GM21619 (cell line): Measurements from ENCODE around the gene SUN2.

ENCODE experiments used
- ATAC-seq: cut with Tn5 transposase; IDR thresholded peaks from one replicate; pipeline ENCODE4 v1.9.1; 2021; ENCODE audit not compliant: unreplicated experiment

Gene SUN2

DNA sequence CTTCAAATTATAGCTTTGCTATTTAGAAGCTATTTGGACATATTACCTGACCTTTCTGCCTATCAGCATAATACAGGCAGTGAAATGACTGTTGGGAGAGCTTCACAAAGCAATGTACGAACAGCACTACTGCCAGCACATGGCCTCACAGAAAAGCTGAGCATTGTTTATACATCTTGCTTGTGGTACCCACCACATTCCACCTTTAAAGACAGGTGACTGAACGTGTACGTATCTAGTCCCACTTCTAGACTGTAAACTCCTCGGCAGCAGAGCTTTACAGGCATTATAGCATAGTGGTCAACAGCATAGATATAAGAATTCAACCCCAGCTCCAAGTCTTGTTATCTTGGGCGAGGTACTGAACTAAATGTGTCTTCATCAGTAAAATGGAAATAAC lies 56.7 kb downstream of the SUN2 start:
- no peak for ATAC-seq

DNA sequence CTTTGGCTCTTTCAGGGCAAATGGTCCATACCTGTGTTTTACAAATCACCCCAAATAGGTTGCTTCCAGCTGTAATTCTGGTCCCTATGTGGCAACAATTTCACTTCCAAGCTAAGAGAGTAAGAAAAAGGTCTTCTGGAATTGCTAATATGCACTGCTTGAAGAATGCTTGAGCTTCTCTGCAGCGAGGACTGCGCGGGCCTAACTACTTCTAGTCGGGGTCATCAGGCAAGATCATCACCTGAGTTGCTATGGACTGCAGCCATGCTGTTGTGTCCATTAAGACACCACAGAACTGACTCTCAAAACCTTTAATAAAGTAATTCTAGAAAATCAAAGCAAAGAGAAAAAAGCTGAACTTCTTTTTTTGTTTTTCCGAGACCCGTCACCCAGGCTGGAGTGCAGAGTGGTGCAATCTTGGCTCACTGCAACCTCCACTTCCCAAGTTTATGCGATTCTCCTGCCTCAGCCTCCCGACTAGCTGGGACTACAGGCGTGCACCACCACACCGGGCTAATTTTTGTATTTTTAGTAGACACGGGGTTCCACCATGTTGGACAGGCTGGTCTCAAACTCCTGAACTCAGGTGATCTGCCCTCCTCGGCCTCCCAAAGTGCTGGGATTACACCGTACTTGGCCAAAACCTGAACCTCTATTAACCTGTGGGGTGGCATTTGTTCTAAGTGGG lies 57.2 kb downstream of the SUN2 start:
- ATAC-seq = no peak

DNA sequence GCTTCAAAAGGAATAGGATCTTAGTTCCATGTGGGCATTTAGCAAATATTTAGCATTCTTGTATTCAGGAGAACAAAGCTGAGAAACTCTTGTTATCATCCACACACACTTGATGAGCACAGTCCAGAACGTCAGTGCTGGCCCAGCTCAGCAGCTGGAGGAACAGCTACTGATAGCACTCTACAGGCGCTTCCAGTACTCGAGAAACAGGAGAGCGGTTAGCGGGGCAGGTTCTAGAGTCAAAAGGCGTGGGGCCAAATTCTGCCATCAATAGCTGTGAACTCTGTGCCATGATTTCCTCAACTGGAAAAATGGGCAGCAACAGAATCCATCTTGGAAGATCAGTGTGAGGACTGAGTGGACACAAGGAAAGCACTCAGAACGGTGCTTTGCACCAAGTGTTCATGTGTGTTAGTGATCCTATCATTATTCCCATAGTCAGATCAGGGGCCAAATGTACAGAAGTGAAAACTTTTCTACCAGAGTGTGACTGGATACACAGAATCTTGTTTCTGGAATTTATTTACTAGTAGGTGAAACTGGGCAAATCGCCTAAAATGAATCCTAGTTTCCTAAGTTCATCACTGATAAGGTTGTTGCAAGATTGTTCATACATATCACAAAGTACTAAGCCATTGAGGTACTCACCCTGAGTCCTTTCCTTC lies 58.2 kb downstream of the SUN2 start:
- ATAC-seq = no peak

DNA sequence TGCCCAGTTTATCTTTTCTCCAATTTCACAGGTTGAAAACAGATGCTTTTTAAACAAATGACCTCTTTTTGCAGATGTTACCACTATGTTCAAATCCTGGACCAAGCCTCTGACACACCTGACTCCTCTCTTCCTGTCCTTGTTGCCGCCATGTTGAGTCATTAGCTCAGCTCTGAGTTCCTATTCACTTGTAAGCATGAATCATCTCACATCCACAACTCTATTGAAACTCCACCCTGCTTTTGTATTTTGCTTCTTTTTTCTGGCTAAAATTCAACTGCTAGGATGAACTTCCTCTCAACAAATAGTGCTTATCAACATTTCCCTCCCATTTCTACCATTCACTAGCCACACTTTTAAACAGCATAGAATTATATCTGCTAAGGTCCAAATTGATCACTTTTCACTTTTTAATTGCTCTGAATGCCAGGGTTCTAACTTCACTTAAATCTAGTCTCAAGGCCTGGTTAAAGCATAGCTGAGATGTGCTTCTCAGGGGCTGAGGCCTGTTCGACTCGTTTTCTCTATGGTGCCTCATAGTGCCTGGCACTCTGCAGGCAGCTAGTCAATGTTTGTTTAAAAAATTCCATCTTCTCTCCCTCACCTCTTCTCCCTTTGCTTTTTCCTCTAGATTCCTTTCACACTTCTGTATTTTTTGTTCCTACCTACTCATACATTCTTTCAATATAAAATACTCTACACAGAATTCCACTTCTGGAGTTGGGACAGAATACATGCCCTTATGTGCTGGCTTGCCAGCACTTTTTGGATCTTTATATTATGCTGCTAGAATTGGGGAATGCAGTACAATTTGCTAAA lies 59.0 kb downstream of the SUN2 start:
- ATAC-seq = no peak

DNA sequence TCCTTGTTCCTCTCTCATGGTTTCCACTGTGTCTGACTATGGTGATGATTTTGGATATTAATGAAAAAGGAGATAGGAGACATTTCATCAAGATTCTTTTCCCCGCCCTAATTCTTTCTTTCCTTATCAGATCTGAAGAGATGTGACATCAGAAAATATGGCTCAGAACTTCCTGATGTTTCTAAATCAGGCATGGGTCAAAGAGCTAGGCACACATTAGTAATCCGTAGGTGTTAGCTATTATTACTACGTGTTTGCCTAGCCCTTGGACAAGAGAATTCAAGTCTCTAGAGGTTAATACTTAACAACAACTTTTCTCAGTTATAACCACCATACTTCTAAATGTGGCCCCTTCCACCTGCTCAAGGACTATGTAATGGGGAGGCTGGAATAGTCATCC lies 60.9 kb downstream of the SUN2 start:
- ATAC-seq = no peak

DNA sequence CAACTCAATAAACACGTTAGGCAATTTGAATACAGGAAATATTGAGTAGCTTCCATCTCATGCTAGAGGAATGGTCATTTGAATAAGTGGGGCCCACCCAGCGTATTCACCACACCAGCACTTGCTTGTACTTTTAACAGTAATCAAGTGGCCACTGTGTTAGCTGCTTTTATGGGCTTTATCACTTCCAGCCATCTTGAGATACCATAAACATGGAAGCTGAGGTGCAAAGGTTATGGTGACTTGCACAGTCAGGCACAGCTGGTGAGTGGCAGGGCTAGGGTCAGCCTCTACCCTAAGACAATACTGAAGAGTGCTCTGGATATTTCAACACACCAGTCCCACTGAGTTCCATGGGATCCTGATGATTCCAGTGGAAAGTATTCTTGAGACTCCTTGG lies 61.7 kb downstream of the SUN2 start:
- ATAC-seq = no peak

DNA sequence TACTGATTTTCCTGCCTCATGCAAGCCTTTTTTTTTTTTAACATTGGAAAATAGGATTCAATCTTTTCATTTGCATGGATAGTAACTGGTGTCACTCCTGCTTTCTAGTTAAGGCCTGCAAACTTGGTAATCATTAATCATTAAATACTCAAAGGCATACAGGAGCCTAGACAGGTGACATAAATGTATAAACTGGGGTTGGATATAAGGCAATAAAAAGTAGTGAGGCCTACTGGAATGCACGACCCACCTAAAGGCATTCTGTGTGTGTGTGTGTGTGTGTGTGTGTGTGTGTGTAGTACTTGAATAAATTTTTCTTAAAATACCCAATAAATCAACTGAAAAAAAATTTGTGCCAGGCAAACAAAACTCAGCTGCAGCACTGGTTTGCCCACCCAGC lies 66.1 kb downstream of the SUN2 start:
- ATAC-seq = no peak

DNA sequence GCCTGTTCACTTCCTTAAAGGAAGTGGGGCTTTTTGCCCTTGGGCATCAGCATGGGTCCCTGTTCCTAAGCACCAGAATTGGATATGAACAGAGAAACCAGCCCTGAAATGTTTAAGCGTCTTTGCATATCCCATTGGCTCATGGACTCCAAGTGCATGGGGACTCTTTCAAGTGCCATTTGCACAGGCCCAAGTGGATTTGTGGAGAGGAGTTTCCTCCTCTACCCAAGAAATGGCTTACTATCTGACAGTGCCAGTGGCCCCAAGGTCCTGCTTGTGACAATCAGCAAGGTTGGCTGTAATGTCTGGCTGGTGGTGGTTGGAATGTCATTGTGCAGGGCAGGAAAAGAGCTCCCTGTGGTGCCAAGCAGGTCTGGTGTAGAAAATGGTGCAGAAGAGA lies 70.0 kb downstream of the SUN2 start:
- no peak for ATAC-seq

DNA sequence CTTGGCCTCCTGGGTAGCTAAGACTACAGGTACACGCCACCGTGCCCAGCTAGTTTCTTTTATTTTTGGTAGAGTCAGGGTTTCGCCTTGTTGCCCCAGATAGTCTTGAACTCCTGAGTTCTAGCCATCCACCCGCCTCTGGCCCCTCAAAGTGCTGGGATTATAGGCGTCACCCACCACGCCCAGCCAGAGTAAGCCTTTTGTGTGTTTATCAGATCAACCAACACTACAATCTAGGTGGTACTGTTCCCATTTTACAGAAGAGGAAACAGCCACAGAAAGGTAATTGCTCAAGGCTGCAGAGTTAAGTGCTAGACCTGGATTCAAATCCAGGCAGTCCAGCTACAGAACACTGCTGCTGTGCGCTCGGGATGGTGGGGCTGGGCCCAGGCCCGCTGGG lies 70.9 kb downstream of the SUN2 start:
- ATAC-seq = no peak
